Endodermal cell (in vitro differentiated cells): Measurements from ENCODE around the gene DEPDC1B. TPM values are rescaled to one million over a fixed set of nuclear protein-coding genes. Genes with fewer than 3 reads are reported as not detected.
"Not testable (repeated sequence)": the region's sequence is repeated elsewhere in the genome, so short reads cannot be mapped to it uniquely, and the experiment has no call there.

Experiments used
- DNase-seq: peaks from one replicate; pipeline ENCODE4 v3.0.0-alpha.2; 2017
- H3K27ac ChIP-seq: 2 replicates; pipeline ENCODE4 v1.5.1; 2013; ENCODE audit warnings: mild to moderate bottlenecking, low read depth, low read length, moderate library complexity
- H3K27me3 ChIP-seq: 2 replicates; pipeline ENCODE4 v1.6.1; 2013; ENCODE audit warnings: mild to moderate bottlenecking, low read length, moderate library complexity; ENCODE audit not compliant: insufficient read depth, control insufficient read depth, poor library complexity, severe bottlenecking
- H3K36me3 ChIP-seq: 2 replicates; pipeline ENCODE4 v1.7.0; 2013; ENCODE audit warnings: mild to moderate bottlenecking, low read length, moderate library complexity; ENCODE audit not compliant: control insufficient read depth, insufficient read depth
- H3K4me1 ChIP-seq: one replicate; pipeline ENCODE4 v1.7.0; 2013; ENCODE audit warnings: low read length; ENCODE audit not compliant: control insufficient read depth, insufficient read depth
- H3K4me3 ChIP-seq: 2 replicates; pipeline ENCODE4 v1.5.1; 2013; ENCODE audit warnings: mild to moderate bottlenecking, low read length, moderate library complexity
- H3K9ac ChIP-seq: 2 replicates; pipeline ENCODE4 v1.6.1; 2013; ENCODE audit warnings: mild to moderate bottlenecking, low read length, moderate library complexity; ENCODE audit not compliant: poor library complexity, severe bottlenecking; ENCODE audit errors: extremely low read depth
- H3K9me3 ChIP-seq: 2 replicates; pipeline ENCODE4 v1.6.1; 2013; ENCODE audit warnings: mild to moderate bottlenecking, low read length, moderate library complexity; ENCODE audit not compliant: control insufficient read depth
- H3K27ac Mint-ChIP-seq: 2 replicates; pipeline ENCODE4 v1.8.0; 2020; ENCODE audit warnings: mixed read lengths
- H3K27me3 Mint-ChIP-seq: 2 replicates; pipeline ENCODE4 v1.8.0; 2021; ENCODE audit warnings: mild to moderate bottlenecking, mixed read lengths; ENCODE audit not compliant: insufficient read depth
- H3K36me3 Mint-ChIP-seq: 2 replicates; pipeline ENCODE4 v1.8.0; 2020; ENCODE audit warnings: low read depth, mixed read lengths
- H3K4me1 Mint-ChIP-seq: 2 replicates; pipeline ENCODE4 v1.8.0; 2020; ENCODE audit warnings: mixed read lengths
- H3K4me3 Mint-ChIP-seq: 2 replicates; pipeline ENCODE4 v1.8.0; 2020; ENCODE audit warnings: mild to moderate bottlenecking, moderate library complexity, mixed read lengths
- H3K9me3 Mint-ChIP-seq: 2 replicates; pipeline ENCODE4 v1.8.0; 2020; ENCODE audit warnings: mild to moderate bottlenecking, mixed read lengths
- CTCF ChIP-seq: fragments of 200-600 bp; sonication (generic); conservative IDR thresholded peaks from 2 replicates; pipeline ENCODE4 v1.5.0; 2021; ENCODE audit warnings: antibody characterized with exemption, mild to moderate bottlenecking
- WGBS, 2 experiments: methylation state at CpG; one replicate each; pipeline versions ENCODE4 v1.1.5 to v1.1.7; 2013; ENCODE audit warnings: missing lambda C conversion rate in 2 of 2, mixed read lengths in 1 of 2; ENCODE audit not compliant: insufficient coverage in 1 of 2, insufficient read length in 1 of 2; 5-methylcytosine and 5-hydroxymethylcytosine counted together
- total RNA-seq, 2 donors: library from RNA; stranded (reverse); fragmentation: NEBNext Ultra II Directional in 1 of 2; extraction: Animal tissue kit (Norgen Biotek cat#: 25700) in 1 of 2; gene quantifications; 2 replicates in 1 of 2; 3 replicates in 1 of 2; pipeline ENCODE4 v1.2.1, GENCODE V29; 2021

DEPDC1B gene
- total RNA-seq, 2 donors from 2014 or later: 32.2 to 42.1 TPM

- Mint-ChIP-seq H3K27me3 (no peaks in the 10 kb centered on the region), H3K4me1 (peaks cover 6% of the 10 kb centered on the region), H3K36me3 (peaks cover 18% of the 10 kb centered on the region), H3K4me3 (no peak overlapping the region), H3K27ac (no peak overlapping the region), H3K9me3 (no peaks in the 10 kb centered on the region)
- no peaks in the 10 kb centered on the region for H3K27me3 ChIP-seq
- no peaks in the 10 kb centered on the region for H3K4me1 ChIP-seq
- H3K27ac ChIP-seq: no peak overlapping the region
- H3K9ac ChIP-seq: no peak overlapping the region
- no peak overlapping the region for H3K4me3 ChIP-seq
- 94% methylated on average over 2 to 3 of the region's 3 CpGs for WGBS, 2 experiments
- no peak for DNase-seq
- H3K9me3 ChIP-seq: peaks cover 9% of the 10 kb centered on the region
- H3K36me3 ChIP-seq: peaks cover 16% of the 10 kb centered on the region
- no peak for TF ChIP-seq CTCF
These were observed 102.2 kb downstream of the DEPDC1B start for GRCh38 chr5:60597572-60598320.

GRCh38 chr5:60594715-60595477, 105.1 kb downstream of the DEPDC1B start:
- TF ChIP-seq CTCF: no peak

GRCh38 chr5:60590172-60590571, 109.8 kb downstream of the DEPDC1B start:
- DNase-seq: no peak
- Mint-ChIP-seq H3K27ac (no peak overlapping the region), H3K27me3 (no peaks in the 10 kb centered on the region), H3K4me3 (no peak overlapping the region), H3K4me1 (no peaks in the 10 kb centered on the region), H3K36me3 (peaks cover 3% of the 10 kb centered on the region), H3K9me3 (no peaks in the 10 kb centered on the region)
- 96 to 100% methylated on average over 1 to 2 of the region's 2 CpGs for WGBS, 2 experiments
- Histone ChIP-seq H3K9me3 (no peaks in the 10 kb centered on the region), H3K4me1 (no peaks in the 10 kb centered on the region), H3K9ac (no peak overlapping the region), H3K36me3 (no peaks in the 10 kb centered on the region), H3K4me3 (no peak overlapping the region), H3K27ac (no peak overlapping the region), H3K27me3 (no peaks in the 10 kb centered on the region)
- TF ChIP-seq CTCF: no peak

More at GRCh38 chr5:60594715-60595477, 105.1 kb downstream of the DEPDC1B start:
- Histone ChIP-seq H3K4me1 (no peaks in the 10 kb centered on the region), H3K27ac (no peak overlapping the region), H3K9ac (no peak overlapping the region), H3K36me3 (peaks cover 6% of the 10 kb centered on the region), H3K4me3 (no peak overlapping the region), H3K27me3 (no peaks in the 10 kb centered on the region), H3K9me3 (peaks cover 4% of the 10 kb centered on the region)
- WGBS, 2 experiments: 97 to 100% methylated on average over 2 to 4 of the region's 4 CpGs
- Mint-ChIP-seq H3K27ac (no peak overlapping the region), H3K4me3 (no peak overlapping the region), H3K36me3 (peaks cover 12% of the 10 kb centered on the region), H3K27me3 (no peaks in the 10 kb centered on the region), H3K4me1 (peaks cover 6% of the 10 kb centered on the region), H3K9me3 (no peaks in the 10 kb centered on the region)
- no peak for DNase-seq

GRCh38 chr5:60587312-60587711, 112.7 kb downstream of the DEPDC1B start:
- H3K36me3 ChIP-seq, H3K4me1 Mint-ChIP-seq, H3K27ac Mint-ChIP-seq, H3K9ac ChIP-seq, H3K9me3 Mint-ChIP-seq, H3K27me3 Mint-ChIP-seq, H3K27ac ChIP-seq, H3K9me3 ChIP-seq, H3K27me3 ChIP-seq, H3K36me3 Mint-ChIP-seq, H3K4me1 ChIP-seq, H3K4me3 ChIP-seq, DNase-seq, H3K4me3 Mint-ChIP-seq: not testable (repeated sequence)
- 95 to 97% methylated on average over 3 to 6 of the region's 6 CpGs for WGBS, 2 experiments
